Neutrophil (primary cell): ENCODE results near the gene TMC8.
"Not testable (repeated sequence)": the region's sequence is repeated elsewhere in the genome, so short reads cannot be mapped to it uniquely, and the experiment has no call there.

Source experiments
- H3K27ac ChIP-seq: fragments of 200-600 bp; sonication (generic); 2 replicates; pipeline ENCODE4 v1.5.1; 2016; ENCODE audit warnings: mild to moderate bottlenecking, moderate library complexity
- H3K27me3 ChIP-seq: fragments of 200-600 bp; sonication (generic); 2 replicates; pipeline ENCODE4 v1.6.0; 2016; ENCODE audit warnings: mild to moderate bottlenecking
- H3K36me3 ChIP-seq: fragments of 200-600 bp; sonication (generic); 2 replicates; pipeline ENCODE4 v1.5.1; 2017
- H3K4me1 ChIP-seq, 2 experiments: fragments of 200-600 bp in 1 of 2; sonication (generic) in 1 of 2; 1 replicate in 1 of 2; 2 replicates in 1 of 2; pipeline versions ENCODE4 v1.5.1 to v1.6.1; 2013 to 2016; ENCODE audit warnings: low read depth in 1 of 2, low read length in 1 of 2, mild to moderate bottlenecking in 1 of 2, moderate library complexity in 1 of 2; ENCODE audit not compliant: control insufficient read depth in 1 of 2, insufficient read depth in 1 of 2
- H3K4me3 ChIP-seq, 2 experiments: fragments of 200-600 bp in 1 of 2; sonication (generic) in 1 of 2; 1 replicate in 1 of 2; 2 replicates in 1 of 2; pipeline ENCODE4 v1.5.1; 2013 to 2016; ENCODE audit warnings: low read depth in 1 of 2, low read length in 1 of 2, mild to moderate bottlenecking in 1 of 2, moderate library complexity in 1 of 2
- H3K9me3 ChIP-seq: fragments of 200-600 bp; sonication (generic); 2 replicates; pipeline ENCODE4 v1.5.1; 2016
- TF ChIP-seq, protein P1 (sequence below): fragments of 200-600 bp; sonication (generic); IDR thresholded peaks from 2 replicates; pipeline ENCODE4 v1.5.1; 2016; ENCODE audit warnings: antibody characterized with exemption

The TMC8 gene

DNA sequence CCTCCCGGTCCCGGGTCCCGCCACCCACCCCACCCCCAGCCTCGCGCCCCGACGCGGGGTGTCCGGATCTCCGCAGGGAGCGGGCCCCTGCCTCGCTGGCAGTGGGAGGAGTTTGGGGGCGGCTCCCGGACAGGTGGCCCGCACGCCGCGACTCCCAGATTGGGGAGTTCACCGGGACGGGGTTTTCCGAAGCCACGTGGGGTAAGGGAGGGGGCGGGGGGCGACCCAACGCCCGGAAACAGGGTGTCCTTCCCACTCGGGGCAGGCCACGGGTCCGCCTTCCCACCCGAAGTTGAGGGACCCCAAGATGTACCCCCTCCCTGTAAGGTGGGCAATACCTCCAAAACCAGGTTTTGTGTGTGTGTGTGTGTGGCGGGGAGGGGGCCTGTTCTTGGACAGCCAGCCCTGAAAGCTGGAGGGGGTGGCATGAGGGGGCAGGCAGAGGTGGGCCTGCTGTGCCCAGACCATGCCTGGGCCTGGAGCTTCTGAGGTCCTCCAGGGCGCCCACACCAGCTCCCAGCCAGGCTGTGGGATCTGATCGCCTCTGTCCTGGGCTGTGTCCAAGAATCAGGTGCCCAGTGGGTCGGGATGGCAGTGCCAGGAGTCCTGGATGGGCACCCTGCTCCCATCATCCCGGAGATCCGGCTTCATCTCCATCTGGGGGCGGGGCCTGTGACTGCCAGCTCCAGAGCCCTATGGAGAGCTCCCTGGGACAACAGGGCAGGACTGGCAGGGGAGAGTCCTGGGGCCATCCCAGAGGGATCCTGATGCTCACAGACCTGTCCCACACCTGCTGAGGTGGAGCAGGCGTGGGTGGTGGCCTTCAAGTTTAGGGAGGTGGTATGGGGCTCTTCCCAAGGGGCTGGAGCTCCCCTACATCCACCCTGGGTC lies 38.6 kb downstream of the TMC8 start:
- H3K36me3 ChIP-seq = peaks cover 20% of the 10 kb centered on the region
- peaks cover 58 to 61% of the 10 kb centered on the region in 2 experiments for H3K4me1 ChIP-seq
- no peaks in the 10 kb centered on the region for H3K27me3 ChIP-seq
- H3K9me3 ChIP-seq = no peaks in the 10 kb centered on the region
- TF ChIP-seq, protein P1, sequence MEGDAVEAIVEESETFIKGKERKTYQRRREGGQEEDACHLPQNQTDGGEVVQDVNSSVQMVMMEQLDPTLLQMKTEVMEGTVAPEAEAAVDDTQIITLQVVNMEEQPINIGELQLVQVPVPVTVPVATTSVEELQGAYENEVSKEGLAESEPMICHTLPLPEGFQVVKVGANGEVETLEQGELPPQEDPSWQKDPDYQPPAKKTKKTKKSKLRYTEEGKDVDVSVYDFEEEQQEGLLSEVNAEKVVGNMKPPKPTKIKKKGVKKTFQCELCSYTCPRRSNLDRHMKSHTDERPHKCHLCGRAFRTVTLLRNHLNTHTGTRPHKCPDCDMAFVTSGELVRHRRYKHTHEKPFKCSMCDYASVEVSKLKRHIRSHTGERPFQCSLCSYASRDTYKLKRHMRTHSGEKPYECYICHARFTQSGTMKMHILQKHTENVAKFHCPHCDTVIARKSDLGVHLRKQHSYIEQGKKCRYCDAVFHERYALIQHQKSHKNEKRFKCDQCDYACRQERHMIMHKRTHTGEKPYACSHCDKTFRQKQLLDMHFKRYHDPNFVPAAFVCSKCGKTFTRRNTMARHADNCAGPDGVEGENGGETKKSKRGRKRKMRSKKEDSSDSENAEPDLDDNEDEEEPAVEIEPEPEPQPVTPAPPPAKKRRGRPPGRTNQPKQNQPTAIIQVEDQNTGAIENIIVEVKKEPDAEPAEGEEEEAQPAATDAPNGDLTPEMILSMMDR = no peak
- H3K4me3 ChIP-seq = peak overlapping the region; percentile 60 to 79
- H3K27ac ChIP-seq = peak overlapping the region; percentile 79

DNA sequence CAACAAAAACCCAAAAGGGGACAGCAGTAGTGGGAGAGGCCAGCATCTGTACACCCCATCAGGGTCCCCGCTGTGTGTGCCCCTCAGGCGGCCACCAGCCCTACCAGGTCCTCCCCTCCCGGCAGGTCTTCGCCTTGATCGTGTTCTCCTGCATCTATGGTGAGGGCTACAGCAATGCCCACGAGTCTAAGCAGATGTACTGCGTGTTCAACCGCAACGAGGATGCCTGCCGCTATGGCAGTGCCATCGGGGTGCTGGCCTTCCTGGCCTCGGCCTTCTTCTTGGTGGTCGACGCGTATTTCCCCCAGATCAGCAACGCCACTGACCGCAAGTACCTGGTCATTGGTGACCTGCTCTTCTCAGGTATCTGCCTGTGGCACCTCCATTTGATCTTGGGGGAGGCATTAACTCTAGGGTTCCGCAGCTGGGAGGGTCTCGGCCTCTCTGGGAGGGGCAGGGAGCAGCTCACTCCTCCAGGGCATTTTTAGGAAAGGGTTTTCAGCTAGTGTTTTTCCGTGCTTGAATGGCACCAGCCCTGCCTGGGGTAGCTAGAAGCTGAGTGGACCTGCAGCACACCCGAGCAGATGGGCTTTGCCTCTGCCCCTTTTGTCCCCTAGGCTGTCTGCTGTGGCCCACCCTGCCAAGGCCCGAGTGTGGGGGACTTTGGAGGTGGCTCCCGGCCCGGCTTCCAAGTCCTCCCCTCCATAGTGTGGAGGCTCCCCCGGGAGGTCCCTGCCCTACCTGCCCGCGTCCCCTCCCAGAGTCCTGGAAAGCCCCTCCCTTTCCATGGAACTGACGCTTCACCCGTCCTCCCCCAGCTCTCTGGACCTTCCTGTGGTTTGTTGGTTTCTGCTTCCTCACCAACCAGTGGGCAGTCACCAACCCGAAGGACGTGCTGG lies 40.4 kb downstream of the TMC8 start:
- Histone ChIP-seq H3K36me3 (peaks cover 20% of the 10 kb centered on the region), H3K4me3 (peak overlapping the region in 1 of 2 experiments; percentile 39), H3K27ac (peak overlapping the region; percentile 91), H3K4me1 (peaks cover 76 to 78% of the 10 kb centered on the region in 2 experiments), H3K27me3 (no peaks in the 10 kb centered on the region), H3K9me3 (no peaks in the 10 kb centered on the region)
- TF ChIP-seq, protein P1 = no peak

DNA sequence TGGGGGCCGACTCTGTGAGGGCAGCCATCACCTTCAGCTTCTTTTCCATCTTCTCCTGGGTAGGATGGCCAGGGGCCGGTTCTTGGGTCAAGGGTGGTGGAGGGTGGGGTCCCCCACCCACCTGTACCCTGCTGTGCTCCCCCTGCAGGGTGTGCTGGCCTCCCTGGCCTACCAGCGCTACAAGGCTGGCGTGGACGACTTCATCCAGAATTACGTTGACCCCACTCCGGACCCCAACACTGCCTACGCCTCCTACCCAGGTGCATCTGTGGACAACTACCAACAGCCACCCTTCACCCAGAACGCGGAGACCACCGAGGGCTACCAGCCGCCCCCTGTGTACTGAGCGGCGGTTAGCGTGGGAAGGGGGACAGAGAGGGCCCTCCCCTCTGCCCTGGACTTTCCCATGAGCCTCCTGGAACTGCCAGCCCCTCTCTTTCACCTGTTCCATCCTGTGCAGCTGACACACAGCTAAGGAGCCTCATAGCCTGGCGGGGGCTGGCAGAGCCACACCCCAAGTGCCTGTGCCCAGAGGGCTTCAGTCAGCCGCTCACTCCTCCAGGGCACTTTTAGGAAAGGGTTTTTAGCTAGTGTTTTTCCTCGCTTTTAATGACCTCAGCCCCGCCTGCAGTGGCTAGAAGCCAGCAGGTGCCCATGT lies 41.1 kb downstream of the TMC8 start:
- peak overlapping the region; percentile 19 to 39 for H3K4me3 ChIP-seq
- H3K4me1 ChIP-seq = peaks cover 83 to 86% of the 10 kb centered on the region in 2 experiments

DNA sequence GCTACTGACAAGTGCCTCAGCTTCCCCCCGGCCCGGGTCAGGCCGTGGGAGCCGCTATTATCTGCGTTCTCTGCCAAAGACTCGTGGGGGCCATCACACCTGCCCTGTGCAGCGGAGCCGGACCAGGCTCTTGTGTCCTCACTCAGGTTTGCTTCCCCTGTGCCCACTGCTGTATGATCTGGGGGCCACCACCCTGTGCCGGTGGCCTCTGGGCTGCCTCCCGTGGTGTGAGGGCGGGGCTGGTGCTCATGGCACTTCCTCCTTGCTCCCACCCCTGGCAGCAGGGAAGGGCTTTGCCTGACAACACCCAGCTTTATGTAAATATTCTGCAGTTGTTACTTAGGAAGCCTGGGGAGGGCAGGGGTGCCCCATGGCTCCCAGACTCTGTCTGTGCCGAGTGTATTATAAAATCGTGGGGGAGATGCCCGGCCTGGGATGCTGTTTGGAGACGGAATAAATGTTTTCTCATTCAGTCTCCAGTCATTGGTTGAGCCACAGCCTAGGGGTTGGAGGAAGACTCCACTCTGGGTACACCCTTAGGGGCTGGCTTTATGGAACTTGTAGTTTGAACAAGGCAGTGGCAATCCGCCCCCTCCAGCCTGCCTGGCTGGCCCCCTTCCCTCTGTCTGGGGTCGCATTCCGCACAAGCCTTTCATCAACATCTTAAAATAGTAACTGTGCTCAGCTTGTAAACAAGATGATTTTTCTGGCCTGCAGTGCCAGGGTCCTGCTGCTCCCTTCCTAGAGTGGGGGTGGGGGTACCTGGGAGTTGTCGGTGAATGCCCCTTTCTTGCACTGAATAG lies 41.9 kb downstream of the TMC8 start:
- Histone ChIP-seq H3K27ac (peak overlapping the region; percentile 91), H3K9me3 (no peaks in the 10 kb centered on the region), H3K27me3 (no peaks in the 10 kb centered on the region), H3K4me3 (peak overlapping the region; percentile 19 to 39), H3K4me1 (peaks cover 86 to 91% of the 10 kb centered on the region in 2 experiments), H3K36me3 (peaks cover 20% of the 10 kb centered on the region)
- TF ChIP-seq, protein P1 = no peak

More for the DNA sequence above, 41.1 kb downstream of the TMC8 start:
- H3K27ac ChIP-seq = peak overlapping the region; percentile 91
- H3K27me3 ChIP-seq, H3K9me3 ChIP-seq: not testable (repeated sequence)
- H3K36me3 ChIP-seq = peaks cover 20% of the 10 kb centered on the region

DNA sequence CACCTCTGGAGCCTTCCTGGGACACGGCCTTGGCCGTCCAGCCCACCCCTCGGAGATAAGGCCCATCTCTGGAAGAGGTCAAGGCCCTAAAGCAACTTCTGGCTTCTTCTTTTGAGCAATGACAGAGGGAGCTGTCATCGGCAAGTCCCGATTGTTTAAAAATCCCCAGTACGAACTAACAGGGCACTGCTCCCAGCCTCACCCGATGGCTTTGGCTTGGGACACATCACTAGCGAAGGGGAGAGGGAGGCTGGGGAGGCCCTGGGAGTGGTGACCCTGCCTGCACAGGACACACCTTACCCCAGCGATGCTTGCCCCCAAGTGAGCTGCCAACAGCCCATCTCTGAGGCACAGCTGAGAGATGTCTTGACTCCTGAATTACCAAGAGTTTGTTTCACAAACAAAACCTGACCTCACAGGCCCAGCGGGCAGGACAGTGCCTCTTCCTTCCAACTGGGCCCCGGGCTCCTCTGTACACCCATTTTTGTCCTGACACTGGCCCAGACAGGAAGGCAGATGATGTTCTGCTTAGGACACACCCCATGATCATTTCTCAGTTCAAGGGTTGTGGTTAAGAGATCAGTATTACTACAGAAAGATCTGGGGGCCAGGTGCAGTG lies 42.6 kb downstream of the TMC8 start:
- TF ChIP-seq, protein P1 = no peak
- peak overlapping the region; percentile 91 for H3K27ac ChIP-seq
- no peaks in the 10 kb centered on the region for H3K27me3 ChIP-seq
- peak overlapping the region; percentile 2 to 39 for H3K4me3 ChIP-seq
- peaks cover 82 to 86% of the 10 kb centered on the region in 2 experiments for H3K4me1 ChIP-seq
- H3K9me3 ChIP-seq = no peaks in the 10 kb centered on the region
- H3K36me3 ChIP-seq = peaks cover 20% of the 10 kb centered on the region
